ENCODE results near the gene BTF3.
"Not testable (repeated sequence)": the region's sequence is repeated elsewhere in the genome, so short reads cannot be mapped to it uniquely, and the experiment has no call there.

BTF3 gene

DNA sequence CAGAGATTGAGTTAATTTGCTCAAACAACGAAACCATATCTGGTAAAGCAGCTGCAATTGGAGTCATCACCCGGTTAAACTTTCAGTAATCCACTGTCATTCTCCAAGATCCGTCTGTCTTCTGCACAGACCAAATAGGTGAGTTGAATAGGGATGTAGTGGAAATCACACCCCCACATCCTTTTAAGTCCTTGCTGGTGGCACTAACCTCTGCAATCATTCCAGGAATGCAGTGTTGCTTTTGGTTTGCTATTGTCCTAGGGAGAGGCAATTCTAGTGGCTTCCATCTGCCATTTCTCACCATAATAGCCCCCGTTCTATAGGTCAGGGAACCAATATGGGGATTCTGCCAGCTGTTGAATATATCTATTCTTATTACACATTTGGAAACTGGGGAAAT, 14.6 kb upstream of the BTF3 start:
- no peak for DNase-seq
- in situ Hi-C loops (cut with MboI; ENCODE audit: low pct_unique_long_range_greater_than_20kb, low sequenced_read_pairs) = no loop called here

DNA sequence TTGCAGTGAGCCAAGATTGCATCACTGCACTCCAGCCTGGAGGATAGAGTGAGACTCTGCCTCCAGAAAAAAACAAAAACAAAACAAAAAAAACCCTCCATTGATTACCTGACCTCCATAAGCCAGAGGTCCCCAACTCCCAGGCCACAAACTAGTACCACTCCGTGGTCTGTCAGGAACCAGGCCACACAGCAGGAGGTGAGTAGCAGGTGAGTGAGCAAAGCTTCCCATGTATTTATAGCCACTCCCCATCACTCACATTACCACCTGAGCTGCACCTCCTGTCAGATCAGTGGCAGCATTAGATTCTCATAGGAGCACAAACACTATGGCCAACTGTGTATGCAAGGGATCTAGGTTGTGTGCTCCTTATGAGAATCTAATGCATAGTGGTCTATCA, 13.7 kb upstream of the BTF3 start:
- DNase-seq = no peak
- in situ Hi-C loops (cut with MboI; ENCODE audit: low pct_unique_long_range_greater_than_20kb, low sequenced_read_pairs) = no loop called here

DNA sequence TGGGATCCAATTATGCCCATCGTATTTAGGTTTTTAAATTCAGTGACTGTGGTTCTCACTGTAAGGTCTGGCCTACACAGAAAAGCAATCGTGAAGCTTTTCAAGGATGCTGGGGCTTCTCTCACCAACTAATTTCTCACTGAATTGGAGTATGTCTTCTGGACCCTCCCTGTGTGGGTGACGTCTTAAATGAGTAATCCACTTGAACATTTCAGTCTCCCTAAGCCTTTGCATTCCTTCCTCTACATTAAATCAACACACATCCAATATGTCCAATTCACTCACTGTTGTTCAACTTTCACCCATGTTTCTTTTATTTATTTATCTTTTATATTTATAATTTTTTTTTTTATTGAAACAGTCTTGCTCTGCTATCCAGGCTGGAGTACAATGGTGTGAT, 12.5 kb upstream of the BTF3 start:
- in situ Hi-C loops (cut with MboI; ENCODE audit: low pct_unique_long_range_greater_than_20kb, low sequenced_read_pairs) = no loop called here
- DNase-seq = no peak

DNA sequence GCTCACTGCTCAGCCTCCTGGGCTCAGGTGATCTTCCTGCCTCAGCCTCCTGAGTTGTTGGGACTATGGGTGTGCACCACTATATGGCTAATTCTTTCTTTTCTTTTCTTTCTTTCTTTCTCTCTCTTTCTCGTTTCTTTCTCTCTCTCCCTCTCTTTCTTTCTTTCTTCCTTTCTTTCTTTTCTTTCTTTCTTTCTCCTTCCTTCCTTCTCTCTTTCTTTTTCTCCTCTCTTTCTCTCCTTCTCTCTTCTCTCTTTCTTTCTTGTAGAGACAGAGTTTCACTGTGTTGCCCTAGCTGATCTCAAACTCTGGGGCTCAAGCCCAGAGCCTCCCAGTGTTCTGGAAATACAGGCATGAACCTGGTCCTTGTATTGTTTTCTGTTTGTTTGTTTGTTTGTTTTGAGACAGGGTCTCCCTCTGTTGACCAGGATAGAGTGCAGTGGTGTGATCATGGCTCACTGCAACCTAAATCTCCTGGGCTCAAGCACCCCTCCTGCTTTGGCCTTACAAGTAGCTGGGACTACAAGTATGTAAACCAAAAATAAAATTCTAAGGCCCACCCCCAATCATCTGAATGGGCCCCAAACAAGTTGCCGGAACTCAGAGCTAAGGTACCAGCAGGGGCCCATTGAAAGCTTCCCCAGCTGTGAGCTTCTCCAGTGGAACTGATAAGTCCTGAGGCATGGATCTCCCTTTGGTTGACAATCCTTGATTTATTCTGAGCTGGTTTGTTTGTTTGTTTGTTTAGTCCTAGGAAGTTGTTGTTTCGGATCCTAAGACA, 11.9 kb upstream of the BTF3 start:
- in situ Hi-C loops (cut with MboI; ENCODE audit: low pct_unique_long_range_greater_than_20kb, low sequenced_read_pairs) = no loop called here
- no peak for DNase-seq

DNA sequence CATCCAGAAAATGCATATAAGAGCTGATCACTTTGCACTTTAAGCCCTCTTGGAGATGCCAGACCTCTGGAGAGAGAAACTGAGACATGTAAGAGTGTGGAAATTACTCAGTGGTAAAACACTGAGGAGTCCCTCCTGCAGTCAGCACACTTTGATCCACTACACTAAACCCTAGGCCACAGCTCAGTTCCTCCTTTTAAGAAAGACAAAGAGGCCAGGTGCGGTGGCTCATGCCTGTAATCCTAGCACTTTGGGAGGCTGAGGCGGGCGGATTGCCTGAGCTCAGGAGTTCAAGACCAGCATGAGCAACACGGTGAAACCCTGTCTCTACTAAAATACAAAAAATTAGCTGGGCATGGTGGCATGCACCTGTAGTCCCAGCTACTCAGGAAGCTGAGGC, 11.0 kb upstream of the BTF3 start:
- DNase-seq; in situ Hi-C loops (cut with MboI; ENCODE audit: low pct_unique_long_range_greater_than_20kb, low sequenced_read_pairs): not testable (repeated sequence)

DNA sequence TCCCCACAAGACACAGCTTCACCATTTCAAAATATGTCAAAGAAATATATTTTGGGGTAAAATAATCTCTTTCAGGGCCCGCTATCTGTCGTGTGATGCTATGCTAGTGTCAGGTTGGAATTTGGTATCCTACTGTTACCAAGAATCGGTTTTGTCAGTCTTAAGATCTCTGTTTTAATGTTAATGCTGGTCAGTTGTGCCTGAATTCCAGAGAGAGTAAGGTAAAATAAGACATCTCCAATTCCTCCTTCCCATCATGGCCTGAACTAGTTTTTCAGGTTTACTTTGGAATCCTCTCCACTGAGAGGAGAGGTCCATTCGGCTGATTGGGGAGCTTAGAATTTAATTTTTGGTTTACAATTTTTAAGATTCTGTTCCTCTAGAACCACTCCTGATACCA, 10.4 kb upstream of the BTF3 start:
- in situ Hi-C loops (cut with MboI; ENCODE audit: low pct_unique_long_range_greater_than_20kb, low sequenced_read_pairs) = no loop called here
- no peak for DNase-seq

DNA sequence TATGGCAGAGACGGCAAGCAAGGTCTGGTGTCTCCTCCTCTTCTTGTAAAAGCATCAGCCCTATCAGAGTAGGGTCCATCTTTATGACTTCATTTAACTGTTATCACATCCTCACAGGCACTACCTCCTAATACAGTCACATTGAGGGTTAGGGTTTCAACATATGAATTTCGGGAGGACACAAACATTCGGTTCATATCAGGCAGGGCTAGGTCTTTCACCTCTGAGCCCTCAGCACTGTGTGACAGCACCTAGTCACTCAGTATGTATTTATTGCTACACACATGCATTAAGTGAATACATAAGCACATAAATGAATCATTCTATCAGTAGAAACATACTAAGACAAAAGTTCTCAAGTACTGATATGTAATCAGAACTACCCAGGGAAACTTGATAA, 9.4 kb upstream of the BTF3 start:
- in situ Hi-C loops (cut with MboI; ENCODE audit: low pct_unique_long_range_greater_than_20kb, low sequenced_read_pairs) = no loop called here

DNA sequence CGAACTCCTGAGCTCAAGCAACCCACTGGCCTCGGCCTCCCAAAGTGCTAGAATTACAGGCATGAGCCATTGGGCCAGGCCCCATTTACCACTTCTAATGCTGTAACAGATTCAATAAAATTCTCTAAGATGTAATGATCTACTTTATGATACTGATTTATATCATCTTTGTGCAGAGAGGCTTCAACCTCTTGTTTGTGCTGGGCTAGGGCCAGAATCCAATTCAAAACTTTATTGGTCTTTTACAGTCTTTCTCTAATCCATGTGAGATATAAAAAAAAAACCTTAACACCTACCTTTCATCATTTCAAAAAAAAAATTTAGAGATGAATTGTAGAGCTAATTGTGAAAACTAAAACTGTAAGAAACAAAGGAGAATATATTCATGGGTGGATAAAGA, 8.2 kb upstream of the BTF3 start:
- in situ Hi-C loops (cut with MboI; ENCODE audit: low pct_unique_long_range_greater_than_20kb, low sequenced_read_pairs) = no loop called here

More for the DNA sequence above, 9.4 kb upstream of the BTF3 start:
- DNase-seq = no peak

DNA sequence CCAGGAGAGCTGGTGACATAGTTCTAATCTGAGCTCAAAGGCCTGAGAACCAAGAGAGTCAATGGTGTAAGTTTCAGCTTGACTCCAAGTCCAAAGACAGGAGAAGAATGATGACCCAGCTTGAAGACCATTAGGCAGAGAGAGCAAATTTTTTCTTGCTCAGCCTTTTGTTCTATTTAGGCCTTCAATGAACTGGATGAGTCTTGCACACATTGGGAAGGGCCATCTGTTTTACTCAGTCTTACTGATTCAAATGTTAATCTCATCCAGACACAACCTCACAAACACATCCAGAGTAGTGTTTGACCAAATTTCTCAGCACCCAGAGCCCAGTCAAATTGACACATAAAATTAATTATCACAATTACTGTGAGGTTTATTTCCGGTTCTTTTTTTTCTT, 7.1 kb upstream of the BTF3 start:
- DNase-seq = no peak
- in situ Hi-C loops (cut with MboI; ENCODE audit: low pct_unique_long_range_greater_than_20kb, low sequenced_read_pairs) = no loop called here

More for the DNA sequence above, 8.2 kb upstream of the BTF3 start:
- DNase-seq = no peak

DNA sequence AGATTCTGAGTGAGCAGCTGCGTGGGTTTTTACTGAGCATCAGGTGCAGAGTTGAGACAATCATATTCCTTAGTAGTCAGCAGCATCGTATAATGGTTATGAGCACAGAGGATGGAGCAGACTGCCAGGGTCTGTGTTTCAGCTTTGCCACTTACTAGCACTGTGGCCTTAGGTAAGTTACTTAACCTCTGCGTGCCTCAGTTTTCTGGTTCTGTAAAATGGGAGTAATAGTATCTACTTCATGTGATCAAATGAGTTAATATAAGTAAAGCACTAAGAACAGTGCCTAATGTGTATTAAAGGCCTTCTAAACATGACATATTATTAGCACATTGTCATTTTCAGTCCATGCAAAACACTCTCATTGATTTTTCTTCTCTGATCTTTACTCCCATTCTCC, 4.8 kb upstream of the BTF3 start:
- in situ Hi-C loops (cut with MboI; ENCODE audit: low pct_unique_long_range_greater_than_20kb, low sequenced_read_pairs) = no loop called here

DNA sequence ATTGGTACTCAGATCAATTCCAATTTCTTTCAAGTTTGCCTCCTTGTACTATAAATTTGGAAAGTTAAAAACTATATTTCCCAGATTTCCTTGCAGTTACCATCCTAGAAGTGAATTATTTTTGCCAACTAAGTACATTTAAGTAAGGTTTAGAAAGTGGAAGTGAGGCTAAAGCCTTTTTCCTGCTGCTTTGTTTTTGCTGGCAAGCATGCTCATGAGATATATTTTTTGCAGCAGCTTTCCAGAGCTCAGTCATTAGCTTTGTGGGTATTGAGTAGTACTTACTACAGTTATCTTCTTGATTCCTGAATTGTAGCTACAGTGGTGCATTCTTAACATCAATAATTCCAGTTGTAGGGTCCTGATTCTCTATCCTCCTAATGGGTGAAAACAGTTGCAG, 3.5 kb upstream of the BTF3 start:
- in situ Hi-C loops (cut with MboI; ENCODE audit: low pct_unique_long_range_greater_than_20kb, low sequenced_read_pairs) = no loop called here
- DNase-seq = no peak

More for the DNA sequence above, 4.8 kb upstream of the BTF3 start:
- no peak for DNase-seq

DNA sequence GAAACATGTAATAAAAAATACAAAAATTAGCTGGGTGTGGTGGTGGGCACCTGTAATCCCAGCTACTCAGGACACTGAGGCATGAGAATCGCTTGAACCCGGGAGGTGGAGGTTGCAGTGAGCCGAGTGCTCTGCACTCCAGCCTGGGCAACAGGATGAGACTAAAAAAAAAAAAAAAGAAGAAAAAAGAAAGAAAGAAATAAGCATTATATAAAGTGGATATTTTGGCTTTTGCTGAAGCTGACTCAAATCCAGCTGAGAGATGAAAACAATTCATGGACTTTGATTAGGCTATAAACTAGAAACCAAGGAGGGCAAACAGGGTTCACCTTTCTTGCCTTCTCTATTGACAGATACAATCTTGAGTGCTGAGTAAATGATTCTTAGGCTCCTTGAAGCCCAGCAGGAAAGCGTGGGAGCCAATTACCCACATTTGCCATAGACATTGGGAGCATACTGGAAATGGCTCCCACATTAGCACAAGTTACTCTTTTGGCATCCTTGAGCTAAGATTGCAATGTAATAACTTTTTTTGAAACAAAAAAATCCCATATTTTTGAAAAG, 2.4 kb upstream of the BTF3 start:
- in situ Hi-C loops (cut with MboI; ENCODE audit: low pct_unique_long_range_greater_than_20kb, low sequenced_read_pairs) = no loop called here
- DNase-seq = no peak

DNA sequence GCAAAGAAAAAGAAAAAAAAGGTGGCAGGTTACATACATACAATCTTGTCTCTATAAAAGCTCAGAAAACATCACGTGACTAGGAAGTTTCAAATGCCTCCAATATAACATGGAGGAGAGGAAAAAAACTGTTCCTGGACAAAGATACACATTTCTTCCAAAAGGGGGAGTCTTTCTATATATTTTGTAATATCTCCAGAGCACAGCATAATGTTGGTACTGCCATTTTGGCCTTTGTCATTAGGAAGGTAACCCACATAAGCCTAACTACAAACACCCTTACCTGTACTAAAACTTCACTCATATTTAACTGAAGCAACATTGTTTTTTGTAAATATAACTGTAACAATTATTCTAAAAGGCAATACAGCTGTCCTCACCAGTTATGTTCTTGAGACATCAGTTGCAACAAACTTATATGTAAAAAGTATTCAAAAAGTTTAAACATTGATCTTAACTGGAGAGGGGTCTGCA, 1.2 kb upstream of the BTF3 start:
- peak; percentile 77 for DNase-seq
- in situ Hi-C loops (cut with MboI; ENCODE audit: low pct_unique_long_range_greater_than_20kb, low sequenced_read_pairs) = no loop called here

DNA sequence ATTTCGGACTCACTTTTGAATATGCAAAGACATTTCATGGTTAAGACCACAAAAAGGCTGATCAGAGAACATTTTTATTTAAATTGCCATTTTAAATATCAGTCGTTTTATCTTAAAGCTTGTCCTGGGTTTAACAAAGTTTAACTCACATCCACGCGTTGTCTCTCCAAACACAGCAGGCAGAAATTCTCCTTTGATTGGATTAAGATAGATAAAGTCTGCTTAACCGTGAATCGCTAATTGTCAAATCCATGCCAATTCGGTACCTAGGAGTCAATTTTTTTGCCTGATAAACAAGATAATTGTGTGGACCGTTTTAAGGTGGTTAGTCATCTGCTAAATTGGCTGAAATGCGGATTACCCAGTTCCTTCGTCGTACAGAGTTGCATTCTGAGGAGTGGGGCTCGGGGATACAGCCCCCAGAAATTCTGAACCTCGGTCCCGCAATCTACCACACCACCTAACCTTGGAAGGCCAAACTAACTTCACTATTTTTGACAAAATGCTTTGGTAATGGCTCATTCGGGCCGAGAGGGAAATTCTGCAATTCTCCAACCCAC, 665 bp upstream of the BTF3 start:
- no peak for DNase-seq
- in situ Hi-C loops (cut with MboI; ENCODE audit: low pct_unique_long_range_greater_than_20kb, low sequenced_read_pairs) = no loop called here

DNA sequence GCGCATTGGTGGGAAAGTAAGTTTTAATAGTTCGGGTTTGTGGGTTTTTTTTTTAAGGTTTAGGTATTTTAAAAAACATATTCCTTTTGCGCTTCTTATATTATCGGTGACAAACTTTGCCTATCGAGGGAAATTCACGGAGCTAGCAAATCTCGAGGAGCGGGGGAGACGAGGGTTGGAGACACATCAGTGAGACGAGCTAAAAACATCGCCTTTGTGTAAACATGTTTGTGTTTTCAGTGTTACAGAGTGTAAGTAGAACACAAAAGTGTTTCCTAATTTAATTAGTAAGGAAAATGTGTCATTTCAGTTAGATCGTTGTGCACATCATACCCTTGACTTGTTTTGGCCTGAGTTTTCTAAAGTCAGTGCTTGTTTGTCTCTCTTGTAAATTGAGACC, 945 bp downstream of the BTF3 start:
- DNase-seq = peak; percentile 30
- in situ Hi-C loops (cut with MboI; ENCODE audit: low pct_unique_long_range_greater_than_20kb, low sequenced_read_pairs) = no loop called here

DNA sequence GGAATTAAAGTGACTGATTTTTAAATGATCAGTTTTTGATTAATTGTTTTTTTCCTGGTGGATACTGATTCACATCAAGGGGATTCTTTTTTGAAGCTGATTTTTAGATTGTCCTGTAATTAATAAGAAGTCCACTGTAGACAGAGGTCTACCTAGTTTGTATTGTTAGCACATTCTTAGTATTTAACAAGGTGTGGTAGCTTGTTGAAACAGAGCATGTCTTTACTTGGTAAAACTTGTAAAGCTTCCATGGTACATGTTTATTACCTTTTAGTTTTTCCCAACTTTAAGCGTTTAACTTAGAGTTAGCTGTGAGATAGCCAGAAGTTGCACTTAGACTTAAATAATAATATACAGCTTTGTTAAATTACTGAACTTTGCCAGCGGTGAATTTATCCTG, 1.5 kb downstream of the BTF3 start:
- no peak for DNase-seq
- in situ Hi-C loops (cut with MboI; ENCODE audit: low pct_unique_long_range_greater_than_20kb, low sequenced_read_pairs) = no loop called here

DNA sequence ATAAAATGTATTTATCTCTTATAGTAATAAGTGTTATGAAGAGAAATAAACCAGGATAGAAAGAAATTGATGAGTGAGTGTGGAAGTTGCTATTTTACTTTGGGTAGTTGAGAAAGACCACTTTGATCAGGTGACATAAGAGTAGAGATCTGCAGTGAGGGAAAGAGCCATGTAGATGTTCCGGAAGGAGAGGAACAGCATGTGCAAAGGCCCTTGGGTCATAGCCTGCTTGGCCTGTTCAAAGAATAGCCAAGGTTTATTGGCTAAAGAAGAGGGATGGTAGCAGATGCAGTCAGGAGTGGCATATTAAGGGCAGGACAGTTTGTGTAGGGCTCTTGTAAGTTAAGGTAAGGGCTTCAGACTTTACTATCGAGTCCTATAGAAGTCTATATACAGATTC, 3.2 kb downstream of the BTF3 start:
- in situ Hi-C loops (cut with MboI; ENCODE audit: low pct_unique_long_range_greater_than_20kb, low sequenced_read_pairs) = no loop called here
- DNase-seq = no peak

DNA sequence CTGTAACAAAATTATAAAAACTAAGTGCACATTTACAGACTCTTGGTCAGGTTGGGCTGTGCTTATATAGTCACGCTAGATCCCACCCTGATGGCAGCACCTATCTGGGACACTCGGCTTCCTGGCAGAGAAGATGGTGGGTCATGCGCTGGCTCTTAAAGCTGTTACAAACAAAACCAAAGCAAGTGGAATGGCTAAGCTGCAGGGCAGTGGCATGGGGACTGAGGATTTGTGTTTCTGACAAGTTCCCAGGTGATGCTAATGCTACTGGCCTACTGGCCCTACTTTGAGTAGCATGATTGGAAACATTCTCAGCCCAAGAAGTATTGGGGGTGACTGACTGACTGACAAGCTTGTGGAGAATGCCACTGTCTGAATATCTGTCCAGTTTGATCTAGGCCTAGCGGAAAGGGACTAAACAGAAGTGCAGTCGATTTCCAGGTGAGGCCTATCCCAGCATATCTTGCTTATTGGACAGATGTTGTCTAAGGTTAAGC, 8.3 kb downstream of the BTF3 start:
- peak; percentile 8 for DNase-seq
- in situ Hi-C loops (cut with MboI; ENCODE audit: low pct_unique_long_range_greater_than_20kb, low sequenced_read_pairs) = no loop called here

DNA sequence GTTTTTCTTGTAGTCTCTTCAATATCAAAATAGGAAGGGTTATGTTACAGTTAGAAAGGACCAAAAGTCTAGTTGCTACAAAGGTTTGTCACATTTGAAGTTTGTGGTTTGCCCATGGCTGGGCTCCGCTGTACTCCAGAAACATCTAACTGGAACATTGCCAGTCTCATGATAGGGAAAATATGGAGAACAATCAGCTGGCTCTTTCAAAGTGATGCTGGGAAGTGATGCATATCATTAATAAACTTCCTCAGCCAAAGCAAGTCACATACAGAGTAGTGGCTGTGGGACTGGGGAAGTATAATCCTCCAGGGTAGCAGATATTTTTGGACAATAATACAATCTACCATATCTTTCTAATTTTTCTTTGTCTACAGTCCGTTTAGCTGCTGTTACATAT, 8.8 kb downstream of the BTF3 start:
- DNase-seq = no peak
- in situ Hi-C loops (cut with MboI; ENCODE audit: low pct_unique_long_range_greater_than_20kb, low sequenced_read_pairs) = no loop called here

DNA sequence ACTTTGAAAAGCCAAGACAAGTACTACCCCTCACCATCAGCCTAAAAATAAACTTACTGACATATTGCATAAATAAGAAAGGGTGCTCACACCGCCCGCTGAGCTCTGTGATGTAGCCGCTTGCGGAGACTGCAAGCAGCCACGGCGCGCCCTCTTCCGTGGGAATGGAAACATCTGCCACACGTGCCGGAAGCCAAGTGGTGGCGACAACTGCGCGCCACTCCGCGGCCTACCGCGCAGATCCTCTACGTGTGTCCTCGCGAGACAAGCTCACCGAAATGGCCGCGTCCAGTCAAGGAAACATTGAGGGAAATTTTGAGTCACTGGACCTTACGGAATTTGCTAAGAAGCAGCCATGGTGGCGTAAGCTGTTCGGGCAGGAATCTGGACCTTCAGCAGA, 10.3 kb downstream of the BTF3 start:
- DNase-seq; in situ Hi-C loops (cut with MboI; ENCODE audit: low pct_unique_long_range_greater_than_20kb, low sequenced_read_pairs): not testable (repeated sequence)

DNA sequence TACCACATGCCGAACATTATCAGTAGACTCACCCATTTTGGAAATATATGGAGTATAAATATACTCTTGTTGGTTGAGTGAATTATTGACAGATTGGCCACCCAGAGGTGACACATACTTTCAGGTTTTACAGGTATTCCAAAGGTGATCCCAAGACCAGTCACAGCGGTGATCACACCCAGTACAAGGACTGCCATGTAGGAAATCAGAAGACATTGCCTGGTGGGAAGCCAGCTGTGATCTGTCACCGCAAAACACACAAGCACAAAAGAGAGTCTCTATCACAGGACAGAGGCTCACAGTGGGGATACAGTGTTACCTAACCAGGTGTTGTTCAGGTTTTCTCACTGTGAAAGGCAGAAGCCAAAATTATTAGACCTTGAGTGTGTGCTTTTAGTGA, 15.8 kb downstream of the BTF3 start:
- no peak for DNase-seq
- in situ Hi-C loops (cut with MboI; ENCODE audit: low pct_unique_long_range_greater_than_20kb, low sequenced_read_pairs) = no loop called here

Data from KBM-7 (cell line).